HL-60 (cell line): ENCODE measurements around the gene NANOG.
"Not testable (repeated sequence)": the region's sequence is repeated elsewhere in the genome, so short reads cannot be mapped to it uniquely, and the experiment has no call there.

Experiments used
- DNase-seq, 2 experiments: peaks; one replicate each; pipeline ENCODE4 v3.0.0-alpha.2; 2010 to 2020; ENCODE audit warnings: low read depth in 1 of 2, low spot score in 1 of 2
- H3K27ac ChIP-seq: fragments of 250-450 bp; sonication (Bioruptor Pico); replicated peaks from 2 replicates; pipeline ENCODE4 v1.5.1; 2020; ENCODE audit warnings: mild to moderate bottlenecking, moderate library complexity
- H3K27me3 ChIP-seq: fragments of 250-450 bp; sonication (Bioruptor Pico); 2 replicates; pipeline ENCODE4 v1.5.1; 2021; ENCODE audit warnings: mild to moderate bottlenecking, moderate library complexity; ENCODE audit not compliant: insufficient read depth, poor library complexity, severe bottlenecking
- H3K4me3 ChIP-seq: replicated peaks from 2 replicates; pipeline ENCODE4 v1.5.1; 2011; ENCODE audit warnings: mild to moderate bottlenecking, control low read depth, low read length; ENCODE audit not compliant: insufficient read depth
- CTCF ChIP-seq: IDR thresholded peaks from one replicate; pipeline ENCODE4 v1.5.1; 2011; ENCODE audit warnings: low read length, control low read depth, inconsistent platforms; ENCODE audit not compliant: insufficient read depth
- GABPA ChIP-seq: IDR thresholded peaks from 2 replicates; pipeline ENCODE4 v1.6.1; 2012; ENCODE audit warnings: low read depth
- POLR2AphosphoS5 ChIP-seq: IDR thresholded peaks from 2 replicates; pipeline ENCODE4 v1.6.1; 2012; ENCODE audit warnings: low read depth
- REST ChIP-seq: IDR thresholded peaks from 2 replicates; pipeline ENCODE4 v1.6.1; 2012; ENCODE audit warnings: low read depth; ENCODE audit not compliant: insufficient replicate concordance
- SPI1 ChIP-seq: IDR thresholded peaks from 2 replicates; pipeline ENCODE4 v1.6.1; 2012; ENCODE audit warnings: low read depth, mild to moderate bottlenecking, borderline replicate concordance
- long read RNA-seq: library from polyadenylated mRNA; unstranded; transcript quantifications from one replicate; pipeline ENCODE4 v2.0.0, GENCODE V29; 2020

Gene NANOG
- long read RNA-seq, result 0 reads

- H3K4me3 ChIP-seq, result not testable (repeated sequence)
Observed at GRCh38 chr12:7788884-7789528, at the start of gene NANOG. Gene NANOG, plus strand, starts transcription at chr12:7789402. Its CDS starts 213 bp downstream, at chr12:7789615.

GRCh38 chr12:7747246-7747645 is 42.0 kb upstream of the NANOG start, which contains the start of gene CLEC4C:
Gene CLEC4C, minus strand, starts transcription at chr12:7747375. Its CDS starts 27 bp downstream, at chr12:7747348.
- TF ChIP-seq CTCF, result no peak
- TF ChIP-seq POLR2AphosphoS5, result no peak
- TF ChIP-seq REST, result no peak
- peak; percentile 55; the same call in 1 of the 2 replicates for TF ChIP-seq SPI1
- no peak for TF ChIP-seq GABPA
- Histone ChIP-seq H3K27ac (no peak within 1 kb of the TSS), H3K4me3 (no peak within 1 kb of the TSS), H3K27me3 (no peaks in the 10 kb centered on the region)
- DNase-seq, result peak; percentile 11 to 40

More at GRCh38 chr12:7788884-7789528, at the start of gene NANOG:
- not testable (repeated sequence) for DNase-seq, H3K27ac ChIP-seq, H3K27me3 ChIP-seq

- peak in 1 of 2 experiments; percentile 3 for DNase-seq
- H3K27ac ChIP-seq, result no peak overlapping the region
- H3K4me3 ChIP-seq, result no peak overlapping the region
- TF ChIP-seq SPI1 (no peak), GABPA (no peak), POLR2AphosphoS5 (no peak), CTCF (no peak), REST (no peak)
- H3K27me3 ChIP-seq, result no peaks in the 10 kb centered on the region
Observed at GRCh38 chr12:7748852-7749251, 40.4 kb upstream of the NANOG start.

- Histone ChIP-seq H3K27ac (no peak overlapping the region), H3K4me3 (no peak overlapping the region), H3K27me3 (no peaks in the 10 kb centered on the region)
- no peak for TF ChIP-seq CTCF
- no peak for TF ChIP-seq GABPA
- no peak for TF ChIP-seq REST
- TF ChIP-seq POLR2AphosphoS5, result no peak
- no peak for TF ChIP-seq SPI1
- no peak for DNase-seq
Observed at GRCh38 chr12:7749442-7749841, 39.8 kb upstream of the NANOG start.
